ENCODE data around the gene NPEPL1. TPM values are rescaled to one million over a fixed set of nuclear protein-coding genes. Genes with fewer than 3 reads are reported as not detected.

Gene NPEPL1
- total and polyA plus RNA-seq, 2 of the 8 experiments (the other 6 are each of a cell fraction or from before 2014, with no cell fraction given) = 12.4 to 26.8 TPM

GRCh38 chr20:58660855-58661597 lies 31.6 kb upstream of the NPEPL1 start (continued):
- no peak for TF ChIP-seq CTCF (IDR thresholded peaks at IDR 0.05; ENCODE audit: control extremely low read depth in 1 of 3, insufficient read depth in 1 of 3, low read depth in 1 of 3, low read length in 3 of 3)
- TF ChIP-seq JUND (IDR thresholded peaks at IDR 0.05; ENCODE audit: low read length) = no peak
- no peak for TF ChIP-seq ATF3 (IDR thresholded peaks at IDR 0.05; ENCODE audit: insufficient read depth, low read depth, low read length)
- TF ChIP-seq TBP (IDR thresholded peaks at IDR 0.05; ENCODE audit: low read depth, low read length) = no peak
- TF ChIP-seq FOSL1 (IDR thresholded peaks at IDR 0.05; ENCODE audit: insufficient read depth, low read depth, low read length) = no peak
- no peak for TF ChIP-seq SP1 (IDR thresholded peaks at IDR 0.05; ENCODE audit: low read depth, low read length)
- no peak for TF ChIP-seq CHD2 (IDR thresholded peaks at IDR 0.05; ENCODE audit: low read length)
- TF ChIP-seq TCF12 (IDR thresholded peaks at IDR 0.05; ENCODE audit: low read depth, low read length) = no peak
- no peak for TF ChIP-seq KDM5A (IDR thresholded peaks at IDR 0.05; ENCODE audit: low read length)

Measured in H1 (cell line).